CD14-positive monocyte (primary cell): ENCODE measurements around the gene EEFSEC. TPM values are rescaled to one million over a fixed set of nuclear protein-coding genes. Genes with fewer than 3 reads are reported as not detected.

Source experiments
- DNase-seq, 3 donors: peaks; one replicate each; pipeline ENCODE4 v3.0.0-alpha.2; 2011 to 2022
- H2AFZ ChIP-seq: 2 replicates; pipeline ENCODE4 v1.6.0; 2012; ENCODE audit warnings: mild to moderate bottlenecking, low read depth, low read length, inconsistent platforms; ENCODE audit not compliant: insufficient read depth, poor library complexity, severe bottlenecking
- H3K27ac ChIP-seq, 2 donors: 1 replicate in 1 of 2; 2 replicates in 1 of 2; pipeline ENCODE4 v1.5.1; 2012 to 2013; ENCODE audit warnings: low read length in 2 of 2, control low read depth in 1 of 2, inconsistent platforms in 1 of 2, low read depth in 1 of 2, mild to moderate bottlenecking in 1 of 2
- H3K27me3 ChIP-seq, 2 donors: one replicate each; pipeline versions ENCODE4 v1.6.0 to v1.6.1; 2011 to 2013; ENCODE audit warnings: low read length in 2 of 2; ENCODE audit not compliant: control insufficient read depth in 2 of 2, insufficient read depth in 2 of 2
- H3K36me3 ChIP-seq, 2 donors: replicated peaks in 1 of 2; 1 replicate in 1 of 2; 2 replicates in 1 of 2; pipeline versions ENCODE4 v1.5.1 to v1.6.1; 2012 to 2013; ENCODE audit warnings: low read length in 2 of 2, control low read depth in 1 of 2, inconsistent platforms in 1 of 2, mild to moderate bottlenecking in 1 of 2; ENCODE audit not compliant: insufficient read depth in 2 of 2, control insufficient read depth in 1 of 2
- H3K4me1 ChIP-seq, 2 donors: 1 replicate in 1 of 2; 2 replicates in 1 of 2; pipeline versions ENCODE4 v1.5.1 to v1.6.1; 2012 to 2013; ENCODE audit warnings: low read length in 2 of 2, control low read depth in 1 of 2, inconsistent platforms in 1 of 2, mild to moderate bottlenecking in 1 of 2, moderate library complexity in 1 of 2; ENCODE audit not compliant: insufficient read depth in 2 of 2, control insufficient read depth in 1 of 2
- H3K4me2 ChIP-seq: replicated peaks from 2 replicates; pipeline ENCODE3; 2012; ENCODE audit warnings: low read length, moderate library complexity, mild to moderate bottlenecking; ENCODE audit not compliant: poor library complexity, severe bottlenecking; ENCODE audit errors: extremely low read depth
- H3K4me3 ChIP-seq, 3 experiments: fragments of 200-600 bp in 1 of 3; sonication (generic) in 1 of 3; replicated peaks in 1 of 3; 1 replicate in 2 of 3; 2 replicates in 1 of 3; pipeline ENCODE4 v1.5.1; 2011 to 2013; ENCODE audit warnings: low read length in 3 of 3, mild to moderate bottlenecking in 3 of 3, control low read depth in 2 of 3, low read depth in 2 of 3, inconsistent platforms in 1 of 3, moderate library complexity in 1 of 3
- H3K79me2 ChIP-seq: 2 replicates; pipeline ENCODE4 v1.6.0; 2012; ENCODE audit warnings: mild to moderate bottlenecking, control low read depth, inconsistent platforms, low read length, moderate library complexity; ENCODE audit not compliant: insufficient read depth
- H3K9ac ChIP-seq: 2 replicates; pipeline ENCODE4 v1.6.0; 2017; ENCODE audit warnings: low read length, mild to moderate bottlenecking; ENCODE audit not compliant: insufficient read depth, poor library complexity, severe bottlenecking
- H3K9me3 ChIP-seq, 2 donors: replicated peaks in 1 of 2; 1 replicate in 1 of 2; 2 replicates in 1 of 2; pipeline versions ENCODE4 v1.5.1 to v1.6.1; 2012 to 2013; ENCODE audit warnings: low read length in 2 of 2, control low read depth in 1 of 2; ENCODE audit not compliant: control insufficient read depth in 1 of 2, insufficient read depth in 1 of 2
- H4K20me1 ChIP-seq: 2 replicates; pipeline ENCODE4 v1.6.0; 2012; ENCODE audit warnings: mild to moderate bottlenecking, low read length, control low read depth, moderate library complexity; ENCODE audit not compliant: insufficient read depth
- H3K27ac Mint-ChIP-seq, 7 donors: one replicate each; pipeline ENCODE4 v1.8.0; 2020; ENCODE audit warnings: mild to moderate bottlenecking in 7 of 7, mixed read lengths in 7 of 7, moderate library complexity in 6 of 7, inconsistent platforms in 2 of 7
- H3K27me3 Mint-ChIP-seq, 3 donors: one replicate each; pipeline ENCODE4 v1.8.0; 2021 to 2022; ENCODE audit warnings: low read depth in 3 of 3, mild to moderate bottlenecking in 3 of 3, mixed read lengths in 3 of 3, moderate library complexity in 3 of 3, inconsistent platforms in 1 of 3
- H3K36me3 Mint-ChIP-seq, 2 donors: one replicate each; pipeline ENCODE4 v1.8.0; 2020; ENCODE audit warnings: mixed read lengths in 2 of 2, inconsistent platforms in 1 of 2, mild to moderate bottlenecking in 1 of 2
- H3K4me1 Mint-ChIP-seq: one replicate; pipeline ENCODE4 v1.8.0; 2020; ENCODE audit warnings: mild to moderate bottlenecking, mixed read lengths
- H3K4me3 Mint-ChIP-seq, 2 donors: one replicate each; pipeline ENCODE4 v1.8.0; 2020; ENCODE audit warnings: mild to moderate bottlenecking in 2 of 2, mixed read lengths in 2 of 2, moderate library complexity in 1 of 2
- H3K9me3 Mint-ChIP-seq, 7 donors: one replicate each; pipeline ENCODE4 v1.8.0; 2020 to 2022; ENCODE audit warnings: mixed read lengths in 7 of 7, mild to moderate bottlenecking in 6 of 7, moderate library complexity in 6 of 7, inconsistent platforms in 2 of 7
- WGBS: methylation state at CpG from one replicate; pipeline ENCODE4 v1.1.5; 2013; ENCODE audit warnings: missing lambda C conversion rate; ENCODE audit not compliant: insufficient coverage; 5-methylcytosine and 5-hydroxymethylcytosine counted together
- intact Hi-C, 2 donors: fragments of 100-400 bp; cut with micrococcal nuclease; formaldehyde crosslinking; loops; one replicate each; pipeline versions ENCODE4 v1.15.0 to v1.15.1; 2023
- polyA plus RNA-seq, 3 donors: library from polyadenylated mRNA; depleted of rRNA in 1 of 3; unstranded in 2 of 3; stranded (reverse) in 1 of 3; fragments of 300-500 nt in 2 of 3; fragments of >200 nt in 1 of 3; fragmentation: Illumina TruSeq in 2 of 3; gene quantifications; 1 replicate in 2 of 3; 2 replicates in 1 of 3; pipeline ENCODE4 v1.2.3, GENCODE V29; 2012 to 2021
- TF ChIP-seq, protein P1 (sequence below): fragments of 200-600 bp; IDR thresholded peaks from one replicate; pipeline ENCODE4 v1.8.0; 2022; ENCODE audit warnings: antibody characterized with exemption, mild to moderate bottlenecking

Gene EEFSEC
- polyA plus RNA-seq, 3 donors: 13.3 to 14.9 (median 14.9) TPM

GRCh38 chr3:128346562-128346961, 193.3 kb downstream of the EEFSEC start:
- no peaks in the 10 kb centered on the region for H3K79me2 ChIP-seq
- H3K9ac ChIP-seq: no peak overlapping the region
- no peaks in the 10 kb centered on the region for H3K9me3 Mint-ChIP-seq
- H3K4me3 Mint-ChIP-seq: no peak overlapping the region
- no peak overlapping the region for H3K27ac ChIP-seq
- no peaks in the 10 kb centered on the region for H3K27me3 Mint-ChIP-seq
- H3K4me1 ChIP-seq: no peaks in the 10 kb centered on the region
- H3K27ac Mint-ChIP-seq: no peak overlapping the region
- no peak overlapping the region for H3K4me2 ChIP-seq
- no peaks in the 10 kb centered on the region for H4K20me1 ChIP-seq
- TF ChIP-seq, protein P1, sequence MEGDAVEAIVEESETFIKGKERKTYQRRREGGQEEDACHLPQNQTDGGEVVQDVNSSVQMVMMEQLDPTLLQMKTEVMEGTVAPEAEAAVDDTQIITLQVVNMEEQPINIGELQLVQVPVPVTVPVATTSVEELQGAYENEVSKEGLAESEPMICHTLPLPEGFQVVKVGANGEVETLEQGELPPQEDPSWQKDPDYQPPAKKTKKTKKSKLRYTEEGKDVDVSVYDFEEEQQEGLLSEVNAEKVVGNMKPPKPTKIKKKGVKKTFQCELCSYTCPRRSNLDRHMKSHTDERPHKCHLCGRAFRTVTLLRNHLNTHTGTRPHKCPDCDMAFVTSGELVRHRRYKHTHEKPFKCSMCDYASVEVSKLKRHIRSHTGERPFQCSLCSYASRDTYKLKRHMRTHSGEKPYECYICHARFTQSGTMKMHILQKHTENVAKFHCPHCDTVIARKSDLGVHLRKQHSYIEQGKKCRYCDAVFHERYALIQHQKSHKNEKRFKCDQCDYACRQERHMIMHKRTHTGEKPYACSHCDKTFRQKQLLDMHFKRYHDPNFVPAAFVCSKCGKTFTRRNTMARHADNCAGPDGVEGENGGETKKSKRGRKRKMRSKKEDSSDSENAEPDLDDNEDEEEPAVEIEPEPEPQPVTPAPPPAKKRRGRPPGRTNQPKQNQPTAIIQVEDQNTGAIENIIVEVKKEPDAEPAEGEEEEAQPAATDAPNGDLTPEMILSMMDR: no peak
- H3K9me3 ChIP-seq: no peaks in the 10 kb centered on the region
- H3K36me3 Mint-ChIP-seq: peaks cover 28 to 31% of the 10 kb centered on the region in 2 donors
- no peak overlapping the region for H2AFZ ChIP-seq
- H3K4me3 ChIP-seq: no peak overlapping the region
- peaks cover 18 to 39% of the 10 kb centered on the region in 2 donors for H3K36me3 ChIP-seq
- H3K4me1 Mint-ChIP-seq: peaks cover 5% of the 10 kb centered on the region
- no CpG with 5 or more reads among the region's 2 CpGs for WGBS
- no peak for DNase-seq
- H3K27me3 ChIP-seq: no peaks in the 10 kb centered on the region
- intact Hi-C loops: no loop called here

DNA sequence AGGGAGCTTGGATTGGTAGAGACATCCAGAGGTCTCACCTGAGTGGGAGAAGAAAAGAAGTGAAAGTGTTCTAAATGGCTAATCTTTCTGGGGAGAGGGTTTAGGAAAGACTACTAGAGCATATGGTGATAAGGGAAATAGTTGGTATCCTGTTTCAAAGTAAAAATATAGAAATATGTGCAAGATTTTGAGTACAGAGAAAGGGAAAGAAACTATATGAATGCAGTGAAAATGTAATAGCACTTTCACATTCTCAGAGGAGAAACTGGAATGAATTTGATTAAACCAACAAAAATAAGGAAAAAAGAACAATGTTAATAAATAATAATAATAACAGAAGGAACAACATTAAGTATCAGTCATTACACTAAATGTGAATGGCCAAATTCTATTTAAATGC, 194.0 kb downstream of the EEFSEC start:
- Mint-ChIP-seq H3K27ac (no peak overlapping the region), H3K36me3 (peaks cover 24 to 30% of the 10 kb centered on the region in 2 donors), H3K4me3 (no peak overlapping the region), H3K4me1 (peaks cover 5% of the 10 kb centered on the region), H3K27me3 (peaks cover 0 to 2% (median 0%) of the 10 kb centered on the region in 3 donors), H3K9me3 (no peaks in the 10 kb centered on the region)
- Histone ChIP-seq H3K27me3 (no peaks in the 10 kb centered on the region), H3K4me3 (no peak overlapping the region), H3K4me2 (no peak overlapping the region), H2AFZ (no peak overlapping the region), H4K20me1 (no peaks in the 10 kb centered on the region), H3K9me3 (no peaks in the 10 kb centered on the region), H3K9ac (no peak overlapping the region), H3K36me3 (peaks cover 18 to 38% of the 10 kb centered on the region in 2 donors), H3K79me2 (no peaks in the 10 kb centered on the region), H3K27ac (no peak overlapping the region), H3K4me1 (no peaks in the 10 kb centered on the region)
- no peak for DNase-seq
- TF ChIP-seq, protein P1: no peak
- intact Hi-C loops: no loop called here
